Measurements from ENCODE around the gene GJA9.

The GJA9 gene

GRCh38 chr1:38826262-38826661 is 55.1 kb downstream of the GJA9 start:
- TF ChIP-seq POLR2A (IDR thresholded peaks at IDR 0.05; ENCODE audit: extremely low read depth, insufficient read length) (no peak), MYC (IDR thresholded peaks at IDR 0.05; ENCODE audit: low read depth, low read length) (no peak), CTCF (IDR thresholded peaks at IDR 0.05; ENCODE audit: low read depth, low read length) (no peak), MAX (IDR thresholded peaks at IDR 0.05; ENCODE audit: low read depth, low read length) (no peak)
- H3K4me3 ChIP-seq (ENCODE audit: low read depth, low read length), result no peak overlapping the region
- no peak for DNase-seq (ENCODE audit: low read depth)

Data from NB4 (cell line).